HG03175 (cell line): Measurements from ENCODE around the gene AGBL4.

Source experiments
- ATAC-seq: cut with Tn5 transposase; IDR thresholded peaks from one replicate; pipeline ENCODE4 v1.9.1; 2021; ENCODE audit warnings: mild to moderate bottlenecking, moderate library complexity; ENCODE audit not compliant: unreplicated experiment

The AGBL4 gene

DNA sequence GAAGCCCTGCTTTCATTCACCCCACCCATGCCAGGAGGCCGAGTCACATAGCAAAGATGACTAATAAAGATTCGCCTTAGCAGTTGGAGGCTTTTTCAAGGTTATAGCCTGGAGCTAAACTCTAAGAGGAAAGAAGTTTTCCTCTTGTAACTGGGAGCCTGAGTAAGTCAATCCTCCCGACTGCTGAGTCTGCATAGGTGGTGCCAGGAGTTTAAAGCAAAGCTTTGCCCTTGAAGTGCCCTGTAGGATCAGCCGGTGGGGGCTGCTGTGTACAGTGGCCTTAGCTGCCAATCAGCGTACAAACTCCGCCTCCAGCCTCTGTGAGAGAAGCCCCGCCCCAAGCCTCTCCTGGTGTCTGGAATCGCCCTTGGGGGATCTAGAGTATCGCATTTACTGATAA lies 1404.2 kb downstream of the AGBL4 start:
- no peak for ATAC-seq

DNA sequence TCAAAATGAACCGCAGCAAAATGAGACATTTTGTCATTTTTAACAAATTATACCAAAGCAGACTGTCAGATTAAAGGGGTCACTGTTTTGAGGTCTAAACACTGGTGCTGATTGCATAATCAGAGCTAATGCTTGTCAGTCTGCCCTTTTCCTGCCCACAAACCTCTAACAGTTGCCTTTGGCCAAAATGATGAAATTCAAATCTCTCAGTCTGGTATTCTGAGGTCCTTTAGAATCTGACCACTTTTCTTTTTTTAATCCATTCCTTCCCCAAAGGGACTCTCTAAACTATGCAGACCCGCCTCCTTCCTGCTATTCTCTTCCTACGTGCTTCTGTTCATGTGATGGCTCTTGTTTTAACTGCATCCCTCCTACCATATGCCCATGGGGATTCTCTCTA lies 1406.5 kb downstream of the AGBL4 start:
- no peak for ATAC-seq

DNA sequence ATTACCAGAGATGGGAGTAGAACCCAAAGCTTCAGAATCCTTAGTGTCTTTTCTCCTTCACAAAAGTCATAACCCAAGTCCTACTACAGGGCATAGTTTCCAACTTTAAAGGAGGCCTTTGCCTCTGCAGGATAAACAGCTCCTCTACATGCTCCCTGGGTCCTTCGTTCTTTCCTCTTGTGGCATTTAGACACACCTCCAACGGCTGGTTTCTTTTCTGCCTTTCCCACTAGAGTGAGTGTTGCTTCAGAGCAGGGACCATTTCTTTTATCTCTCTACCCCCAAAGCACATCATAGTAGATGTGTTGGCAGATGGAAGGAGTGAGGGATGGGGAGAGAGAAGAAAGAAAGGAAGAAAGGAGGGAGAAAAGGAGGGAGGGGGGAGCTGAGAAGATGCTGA lies 1407.0 kb downstream of the AGBL4 start:
- ATAC-seq = no peak

DNA sequence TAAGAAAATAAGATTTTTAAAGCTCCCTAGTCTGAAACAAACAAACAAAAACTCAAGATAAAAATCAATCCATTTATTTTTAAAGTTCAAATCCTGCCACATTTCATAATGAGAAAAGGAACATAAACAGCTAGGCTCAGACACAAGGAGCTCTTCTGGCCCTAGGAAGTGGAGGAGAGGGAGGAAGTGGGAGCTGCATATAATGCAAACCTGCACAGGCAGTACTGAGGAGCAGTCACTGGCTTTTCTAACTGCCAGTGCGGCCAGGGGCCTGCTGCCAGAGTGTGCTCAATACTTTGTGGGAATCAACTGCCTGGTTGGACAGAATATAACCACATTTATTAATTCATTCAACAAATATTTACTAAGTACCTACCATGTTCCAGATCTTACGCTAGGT lies 1411.9 kb downstream of the AGBL4 start:
- no peak for ATAC-seq

DNA sequence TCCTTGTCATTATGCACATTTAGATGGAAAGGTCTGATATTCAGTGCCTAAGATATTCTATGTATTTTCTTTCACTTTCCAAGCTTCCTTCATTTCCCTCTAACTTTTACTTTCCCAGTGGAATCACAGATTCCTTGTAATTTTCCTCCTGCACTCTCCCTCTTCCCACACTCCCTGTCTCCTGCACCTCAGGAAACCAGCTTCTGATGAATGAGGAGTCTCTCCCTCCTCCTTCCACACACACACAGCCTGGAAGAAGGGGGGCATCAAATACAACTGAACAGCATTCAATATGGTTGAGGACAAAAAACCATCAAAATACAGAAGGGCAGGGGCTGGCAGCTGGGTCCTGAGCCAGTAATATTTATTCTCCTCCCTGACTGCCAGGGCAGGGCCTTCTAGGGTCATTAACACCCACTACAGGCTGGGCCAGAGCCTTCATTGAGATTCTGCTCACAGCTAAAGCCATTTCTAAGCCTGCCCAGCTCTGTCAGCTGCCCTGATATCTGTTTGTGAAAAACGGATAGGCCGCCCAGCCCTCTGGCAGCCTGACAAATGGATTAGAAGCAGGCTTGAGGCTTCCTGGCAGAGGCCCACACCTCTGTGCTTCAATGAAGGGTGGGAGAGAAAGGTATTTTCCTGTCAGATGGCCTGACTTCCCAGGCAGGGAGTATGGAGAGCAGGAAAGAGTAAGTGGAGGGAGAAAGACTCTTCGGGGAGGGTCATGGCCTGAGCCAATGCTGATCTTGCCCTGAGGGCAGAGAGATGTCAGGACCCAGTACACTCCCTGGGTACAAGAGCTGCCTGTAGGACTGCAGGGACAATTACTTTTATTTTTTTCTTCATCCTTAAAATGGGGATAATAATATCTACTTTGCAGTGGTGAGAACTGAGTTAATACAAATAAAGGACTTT lies 1412.9 kb downstream of the AGBL4 start:
- ATAC-seq = no peak

DNA sequence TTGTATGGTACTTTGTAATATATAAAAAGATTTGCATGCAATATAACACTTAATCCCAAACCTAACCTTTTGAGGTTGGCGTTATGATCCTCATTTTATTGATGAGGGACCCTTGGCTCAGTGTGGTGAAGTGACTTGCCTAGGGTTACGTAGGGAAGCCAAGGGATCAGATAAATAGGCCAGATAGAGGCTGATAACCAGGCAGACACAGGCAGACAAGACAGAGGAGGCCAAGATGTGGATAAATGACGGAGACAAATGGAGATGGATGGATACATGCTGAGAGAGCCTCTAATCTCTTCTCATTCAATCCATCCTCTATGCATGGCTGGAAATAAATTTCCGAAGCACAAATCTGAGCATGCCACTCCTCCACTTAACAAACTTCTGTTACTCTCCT lies 1414.9 kb downstream of the AGBL4 start:
- ATAC-seq = no peak

DNA sequence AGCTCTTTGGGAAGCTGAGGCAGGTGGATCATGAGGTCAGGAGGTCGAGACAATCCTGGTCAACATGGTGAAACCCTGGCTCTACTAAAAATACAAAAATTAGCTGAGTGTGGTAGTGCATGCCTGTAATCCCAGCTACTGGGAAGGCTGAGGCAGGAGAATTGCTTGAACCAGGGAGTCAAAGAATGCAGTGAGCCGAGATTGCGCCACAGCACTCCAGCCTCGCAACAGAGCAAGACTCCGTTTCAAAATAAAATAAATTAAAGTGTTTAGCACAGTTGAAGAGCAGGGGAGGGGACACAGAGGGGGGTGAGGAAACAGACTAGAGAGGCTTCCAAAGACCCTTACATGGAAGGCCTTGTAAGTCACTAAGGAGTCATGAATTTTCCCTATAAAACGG lies 1420.5 kb downstream of the AGBL4 start:
- no peak for ATAC-seq

DNA sequence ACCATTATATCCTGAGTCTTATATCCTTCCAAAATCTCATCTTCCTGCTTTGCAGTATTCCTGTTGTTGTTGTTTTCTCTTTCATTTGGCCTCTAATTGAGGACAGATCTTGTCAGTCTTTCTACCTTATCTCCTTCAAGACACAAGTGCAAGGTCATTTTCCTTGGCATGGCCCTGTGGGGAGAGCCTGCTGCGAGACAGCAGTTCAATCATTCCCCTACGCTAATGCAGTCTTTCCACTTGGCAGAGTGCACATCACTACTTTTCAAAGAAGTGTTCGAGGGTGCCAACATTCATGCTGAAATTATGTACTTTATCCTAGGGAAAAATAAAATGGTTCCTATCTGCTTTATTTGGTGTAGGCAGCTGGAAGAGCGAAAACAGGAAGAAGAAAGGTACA lies 1421.4 kb downstream of the AGBL4 start:
- ATAC-seq = no peak

DNA sequence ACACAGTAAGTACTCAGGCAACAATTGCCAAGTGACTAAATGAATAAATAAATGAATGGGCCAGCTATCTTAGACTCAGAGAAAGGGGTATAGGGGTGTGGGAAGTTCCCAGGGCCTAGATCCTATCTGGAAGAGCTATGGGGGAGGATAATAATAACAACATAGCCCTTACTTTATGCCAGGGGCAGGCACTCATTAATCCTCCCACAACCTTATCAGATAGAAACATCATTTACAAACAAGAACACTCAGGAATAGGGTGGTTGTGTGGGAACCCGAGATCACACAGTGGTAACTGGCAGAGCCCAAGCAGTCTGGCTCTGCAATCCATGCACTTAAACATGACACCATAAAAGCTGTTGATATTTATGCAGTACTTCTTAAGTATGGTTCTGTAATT lies 1423.6 kb downstream of the AGBL4 start:
- no peak for ATAC-seq

DNA sequence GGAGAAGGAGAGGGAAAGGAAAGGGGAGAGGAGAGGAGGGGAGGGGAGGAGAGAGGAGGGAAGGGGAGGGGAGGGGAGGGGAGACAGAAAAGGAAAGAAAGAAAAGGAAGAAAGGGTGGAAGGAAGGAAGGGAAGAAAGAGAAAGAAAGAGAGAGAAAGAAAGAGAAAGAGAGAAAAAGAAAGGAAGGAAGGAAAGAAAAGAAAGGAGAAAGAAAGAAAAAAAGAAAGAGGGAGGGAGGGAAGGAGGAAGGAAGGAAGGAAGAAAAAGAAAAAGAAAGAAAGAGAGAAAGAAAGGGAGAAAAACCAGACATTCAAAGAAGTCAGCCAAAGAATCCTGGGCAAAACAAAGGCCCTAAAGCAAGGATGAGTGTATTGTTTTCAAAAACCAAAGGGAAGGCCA lies 1426.1 kb downstream of the AGBL4 start:
- no peak for ATAC-seq

DNA sequence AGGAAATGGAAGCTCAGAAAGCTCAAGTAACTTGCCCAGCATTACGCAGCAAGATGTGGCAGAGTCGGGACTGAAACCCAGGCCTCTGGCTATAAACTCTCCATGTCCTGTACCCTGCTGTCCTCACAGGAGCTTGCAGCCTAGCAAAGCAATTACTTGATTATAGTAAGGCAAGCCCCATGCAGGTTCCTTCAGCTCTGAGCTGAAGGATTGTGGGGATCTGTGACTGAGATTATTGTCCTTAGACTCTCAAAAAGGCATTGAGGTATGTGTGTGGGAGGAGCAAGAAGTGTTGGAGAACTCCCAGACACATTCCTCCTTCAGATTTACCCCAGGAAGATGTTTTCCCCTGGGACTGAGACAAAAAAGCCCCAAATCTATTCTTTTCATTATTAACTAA lies 1427.7 kb downstream of the AGBL4 start:
- ATAC-seq = no peak

DNA sequence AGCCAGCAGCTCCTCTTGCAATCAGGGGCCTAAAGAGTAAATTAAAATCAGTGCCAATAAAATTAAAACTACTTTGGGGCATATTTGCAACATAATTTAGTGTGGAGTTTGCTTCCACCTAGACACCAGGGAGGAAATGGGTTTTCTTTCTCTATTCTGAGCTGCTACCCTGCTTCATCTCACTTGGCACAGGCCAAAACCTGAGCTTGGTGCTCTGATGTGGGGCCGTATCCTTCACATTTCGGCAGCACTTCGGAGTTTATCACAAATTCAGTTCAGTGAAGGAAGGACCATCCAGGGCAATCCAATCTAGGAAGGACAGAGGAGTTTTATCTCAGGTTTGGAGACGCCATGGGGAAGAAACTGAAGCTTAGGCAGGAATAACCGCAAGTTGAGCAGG lies 1428.1 kb downstream of the AGBL4 start:
- ATAC-seq = no peak

DNA sequence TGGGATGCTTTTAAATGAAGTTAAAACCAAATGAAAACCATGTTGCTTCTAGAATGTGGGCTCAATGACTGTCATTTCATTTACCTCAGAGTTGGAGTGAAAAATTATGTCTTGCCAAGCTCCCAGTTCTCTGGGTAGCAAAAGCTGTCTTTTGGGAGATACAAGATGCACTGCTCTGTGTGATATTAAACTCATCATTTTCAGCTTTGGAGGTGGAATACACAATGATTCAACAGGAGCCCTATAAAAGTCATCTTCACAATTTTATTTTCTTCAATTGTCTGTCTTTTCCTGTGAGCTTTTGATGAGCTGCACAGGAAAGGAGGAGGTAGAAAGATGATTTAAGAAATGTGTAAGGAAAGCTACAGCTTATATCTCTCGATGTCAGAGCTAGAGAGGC lies 1431.4 kb downstream of the AGBL4 start:
- ATAC-seq = no peak

DNA sequence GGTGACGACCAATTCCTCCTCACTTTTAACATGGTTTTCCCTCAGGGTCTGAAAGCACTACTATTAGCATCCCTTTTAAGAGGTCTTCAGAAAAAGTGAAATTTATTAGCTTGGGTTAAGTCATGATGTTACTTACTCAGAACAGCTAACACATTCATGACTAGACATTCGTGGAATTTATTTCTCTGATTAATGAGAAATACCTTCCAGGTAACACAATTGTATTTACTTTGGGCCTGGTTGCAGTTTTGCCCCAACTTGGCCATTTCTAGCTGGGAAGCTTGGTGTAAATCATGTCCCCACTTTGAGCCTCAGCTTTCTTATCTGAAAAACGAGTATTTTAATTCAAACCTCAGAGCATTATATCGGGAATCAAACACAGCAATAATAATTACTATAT lies 1432.6 kb downstream of the AGBL4 start:
- ATAC-seq = no peak

DNA sequence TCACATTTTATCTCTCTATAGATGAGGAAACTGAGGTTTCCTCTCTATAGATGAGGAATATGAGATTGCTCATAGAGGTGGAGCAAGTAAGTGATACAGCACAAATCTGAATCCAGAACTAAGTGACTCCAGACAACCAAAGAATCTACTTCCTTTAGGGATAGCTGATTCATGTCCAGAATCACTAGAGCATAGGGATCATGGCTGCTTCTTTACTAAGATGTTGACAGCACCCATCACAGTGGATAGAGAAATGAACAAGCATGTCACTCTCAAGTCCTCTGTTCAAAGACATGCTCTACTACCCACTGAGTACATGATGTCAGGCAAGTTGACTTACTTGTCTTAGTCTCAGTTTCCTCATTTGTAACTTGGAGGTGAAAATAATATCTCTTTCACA lies 1435.7 kb downstream of the AGBL4 start:
- ATAC-seq = no peak

DNA sequence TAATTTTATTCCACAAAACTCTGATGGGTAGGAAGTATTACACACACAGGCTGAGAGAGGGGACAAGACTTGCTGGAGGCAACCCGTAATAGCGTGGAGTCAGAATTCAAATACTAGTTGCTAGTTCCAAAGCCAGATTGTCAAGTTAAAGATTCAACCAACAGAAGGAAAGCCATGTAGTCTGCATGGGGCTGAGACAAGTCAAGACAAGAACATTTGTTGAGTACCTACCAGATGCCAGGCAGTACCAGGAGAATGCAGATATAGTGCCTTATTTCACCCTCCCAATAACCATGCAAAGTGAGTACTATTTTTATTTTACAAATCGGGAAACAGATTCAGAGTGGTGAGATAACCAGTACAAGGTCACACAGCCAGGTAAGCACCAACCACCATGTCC lies 1441.3 kb downstream of the AGBL4 start:
- no peak for ATAC-seq

DNA sequence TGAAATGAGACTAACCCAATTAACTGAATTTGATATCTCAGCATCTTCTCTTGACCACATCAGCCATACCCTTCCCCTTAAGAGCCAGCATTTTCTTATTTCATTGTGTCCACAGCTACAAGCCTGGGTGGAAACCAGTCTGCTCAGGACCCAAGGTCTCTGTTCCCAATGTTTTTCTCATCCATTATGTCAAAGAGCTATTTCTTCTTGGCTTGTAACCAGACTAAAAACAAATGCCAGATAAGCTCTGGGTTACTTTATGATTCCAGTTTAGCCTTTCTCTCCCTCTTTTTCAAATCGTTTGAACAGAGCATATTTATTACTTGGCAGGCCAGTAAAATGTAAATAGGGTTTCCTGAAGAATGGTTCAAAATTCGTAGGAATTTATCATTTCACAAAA lies 1442.5 kb downstream of the AGBL4 start:
- ATAC-seq = no peak

DNA sequence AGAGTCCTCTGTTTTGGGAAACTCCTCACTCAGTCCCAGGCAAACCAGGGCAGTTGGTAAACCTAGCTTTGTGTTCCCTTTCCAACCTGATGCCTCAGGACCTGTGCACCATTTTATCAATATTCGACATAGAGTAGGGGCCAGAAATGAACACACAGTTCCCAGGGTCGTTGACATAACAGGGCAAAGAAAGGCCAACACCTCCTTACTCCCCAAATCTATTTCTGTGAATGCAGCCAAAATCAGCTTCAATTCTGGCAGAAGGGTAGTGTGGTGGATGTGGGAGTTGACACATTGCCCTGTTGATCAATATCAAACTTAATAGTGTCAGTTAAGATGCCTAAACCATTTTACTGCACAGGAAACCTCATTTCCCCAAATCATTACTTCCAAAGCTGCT lies 1447.2 kb downstream of the AGBL4 start:
- no peak for ATAC-seq

DNA sequence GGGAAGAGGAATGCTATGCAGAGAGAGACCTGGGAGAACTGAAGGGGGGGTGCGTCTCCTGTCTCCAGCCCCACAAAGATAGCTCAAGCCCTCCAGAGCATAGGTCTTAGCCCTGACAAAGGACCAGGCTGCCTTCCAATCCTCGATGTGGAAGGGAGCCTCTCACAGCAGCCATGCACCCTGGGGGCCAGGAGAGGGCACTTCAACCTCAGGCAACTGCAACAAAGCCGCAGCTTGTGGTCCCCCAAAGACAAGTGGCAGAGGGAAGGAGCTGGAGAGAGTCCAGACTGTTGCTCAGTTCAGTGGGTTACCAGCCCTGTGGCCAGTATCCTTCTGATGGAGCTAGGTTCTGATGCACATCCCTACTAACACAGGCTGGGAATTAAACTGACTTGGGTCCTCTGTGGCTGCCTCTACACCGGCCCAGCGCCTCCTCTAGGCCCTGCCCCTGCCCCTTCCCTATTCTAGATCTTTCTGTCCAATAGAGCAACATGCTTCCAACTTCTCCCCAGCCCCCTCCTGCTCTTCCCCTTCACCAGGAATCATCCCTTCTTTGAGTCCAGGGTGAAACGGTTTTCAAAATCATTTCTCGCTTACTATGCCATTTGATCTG lies 1451.0 kb downstream of the AGBL4 start:
- ATAC-seq = peak; percentile 65

DNA sequence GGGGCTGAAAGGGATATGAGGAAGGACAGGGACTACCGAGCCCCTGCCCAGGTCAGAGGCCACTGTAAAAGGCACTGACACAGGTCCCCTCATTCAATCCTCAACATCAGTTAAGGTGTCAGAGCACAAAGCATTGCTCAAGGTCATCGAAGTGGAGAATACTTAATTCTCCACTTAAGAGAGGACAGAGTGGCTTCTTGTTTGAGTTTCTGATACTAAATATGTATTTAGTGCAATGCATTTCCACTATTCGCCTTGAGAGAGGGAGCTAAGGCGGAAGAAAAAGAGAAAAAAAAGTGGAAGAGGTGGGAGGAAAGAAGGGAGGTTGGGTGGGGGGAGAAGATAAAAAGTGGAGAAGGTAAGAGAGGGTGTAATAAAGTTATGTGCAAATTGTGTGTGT lies 1451.6 kb downstream of the AGBL4 start:
- no peak for ATAC-seq

DNA sequence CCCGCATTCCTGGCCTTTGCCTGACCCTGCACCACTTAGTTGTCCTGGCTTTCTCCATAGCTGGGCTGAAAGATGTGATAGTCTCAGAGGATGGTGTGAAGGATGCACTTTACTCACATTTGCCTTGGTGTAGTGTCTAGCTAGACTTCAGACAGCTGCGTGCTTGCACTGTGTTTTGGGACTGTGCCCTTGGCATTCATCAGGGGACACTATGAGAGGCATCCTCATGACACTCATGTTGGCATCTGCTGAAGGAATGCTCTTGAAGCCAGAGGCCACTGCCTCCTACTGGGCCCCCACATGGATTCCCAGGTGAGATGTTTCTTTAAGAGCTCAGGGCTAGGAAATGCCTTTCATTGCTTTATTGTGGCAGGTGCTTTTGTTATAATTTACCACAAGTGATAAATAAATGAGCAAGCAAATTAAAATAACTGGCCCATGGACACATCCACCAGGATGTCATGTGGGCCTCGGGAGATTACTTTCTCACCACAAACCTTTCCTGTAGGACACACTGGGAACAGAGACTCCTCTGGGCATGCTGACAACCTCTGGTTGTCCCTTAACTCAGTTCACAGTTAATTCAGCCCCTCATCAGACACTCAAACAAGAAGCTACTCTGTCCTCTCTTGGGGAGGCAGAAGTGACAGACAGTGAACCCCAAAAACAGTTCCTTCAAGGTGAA lies 1452.3 kb downstream of the AGBL4 start:
- no peak for ATAC-seq

DNA sequence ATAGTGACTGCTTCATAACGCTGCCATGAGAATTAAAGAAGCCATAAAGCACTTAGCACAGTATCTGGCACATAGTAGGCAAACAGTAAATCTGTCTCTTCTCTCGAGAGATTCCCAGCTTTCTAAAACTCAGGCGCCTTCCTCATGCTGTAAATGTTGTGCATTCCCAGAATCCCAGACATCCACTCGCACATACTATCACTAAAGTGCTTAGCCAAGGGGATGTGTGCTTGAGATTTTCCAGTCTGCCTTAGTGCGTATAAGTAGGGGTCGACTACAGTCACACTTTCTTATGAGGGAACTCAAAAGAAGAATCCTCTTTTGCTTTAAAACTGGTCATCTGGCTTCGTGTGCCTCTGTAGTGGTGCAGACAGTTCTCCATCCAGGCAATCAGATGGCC lies 1453.2 kb downstream of the AGBL4 start:
- ATAC-seq = no peak
